ENCODE data around the gene ARHGAP10.

Gene ARHGAP10

DNA sequence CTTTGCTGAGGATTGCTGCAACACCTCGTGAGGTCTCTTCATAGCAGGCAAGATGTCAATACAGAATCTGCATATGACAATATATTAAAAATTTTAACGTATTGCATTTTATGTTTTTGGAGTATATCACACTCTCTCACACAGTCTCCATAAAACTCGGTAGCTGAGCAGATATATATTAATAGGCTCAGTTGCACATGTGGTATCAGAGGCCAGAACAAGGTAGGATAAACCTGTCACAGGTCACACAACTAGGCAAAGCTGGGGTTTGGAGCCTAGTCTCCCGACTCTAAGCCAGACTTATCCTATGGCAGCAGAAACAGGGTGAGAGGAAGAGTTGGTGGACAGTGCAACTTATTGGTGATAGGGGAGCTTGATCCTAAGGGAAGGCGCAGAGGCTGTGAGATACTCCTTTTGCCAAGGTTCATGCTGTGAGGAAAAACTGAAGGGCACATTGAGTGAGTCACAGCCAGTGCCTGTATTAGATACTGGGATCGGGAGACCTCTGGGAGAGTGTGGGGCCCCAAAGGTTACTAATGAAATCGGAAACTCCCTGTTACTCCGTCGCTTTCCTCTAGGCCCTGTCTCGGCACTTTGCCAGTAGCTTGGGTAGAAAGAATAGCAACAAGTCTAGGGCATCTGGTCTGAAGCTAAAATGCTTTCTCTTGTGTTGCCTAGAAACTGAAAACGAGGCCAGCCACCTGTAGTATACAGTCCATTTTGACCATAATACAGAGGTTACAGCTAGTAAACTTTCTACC is 195.7 kb downstream of the ARHGAP10 start:
- no peak for DNase-seq (ENCODE audit: low read depth)
- H3K4me3 ChIP-seq (ENCODE audit: low read depth, low read length): no peak overlapping the region
- TF ChIP-seq CTCF (IDR thresholded peaks at IDR 0.05; ENCODE audit: low read depth, low read length) (no peak), POLR2A (IDR thresholded peaks at IDR 0.05; ENCODE audit: extremely low read depth, insufficient read length) (no peak), MYC (IDR thresholded peaks at IDR 0.05; ENCODE audit: low read depth, low read length) (no peak)
- TF ChIP-seq, protein P1, sequence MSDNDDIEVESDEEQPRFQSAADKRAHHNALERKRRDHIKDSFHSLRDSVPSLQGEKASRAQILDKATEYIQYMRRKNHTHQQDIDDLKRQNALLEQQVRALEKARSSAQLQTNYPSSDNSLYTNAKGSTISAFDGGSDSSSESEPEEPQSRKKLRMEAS (IDR thresholded peaks at IDR 0.05; ENCODE audit: low read depth, low read length): no peak

- TF ChIP-seq POLR2A (IDR thresholded peaks at IDR 0.05; ENCODE audit: extremely low read depth, insufficient read length): no peak
- TF ChIP-seq MYC (IDR thresholded peaks at IDR 0.05; ENCODE audit: low read depth, low read length): no peak
- no peak for TF ChIP-seq CTCF (IDR thresholded peaks at IDR 0.05; ENCODE audit: low read depth, low read length)
- TF ChIP-seq, protein P1 (IDR thresholded peaks at IDR 0.05; ENCODE audit: low read depth, low read length): no peak
- DNase-seq (ENCODE audit: low read depth): no peak
- no peak overlapping the region for H3K4me3 ChIP-seq (ENCODE audit: low read depth, low read length)
These were observed 196.5 kb downstream of the ARHGAP10 start for GRCh38 chr4:147928400-147928799.

DNA sequence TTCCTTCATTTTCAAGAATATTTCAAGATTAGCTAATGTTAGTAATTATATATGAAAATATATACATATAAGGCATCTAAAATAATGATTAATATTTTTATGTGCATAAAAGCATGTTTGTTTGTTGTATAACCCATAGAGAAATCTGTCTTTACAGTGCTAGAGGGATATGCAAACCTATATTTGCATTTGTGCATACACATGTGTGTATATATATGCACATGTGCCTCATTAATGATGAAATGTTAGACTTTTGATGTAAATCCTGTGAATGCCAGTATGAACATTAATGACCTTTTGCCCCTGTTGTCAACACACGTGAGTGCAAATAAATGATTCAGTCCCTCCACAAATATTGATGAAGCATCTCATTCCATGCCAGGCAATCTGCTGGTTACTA is 197.9 kb downstream of the ARHGAP10 start:
- no peak for TF ChIP-seq MYC (IDR thresholded peaks at IDR 0.05; ENCODE audit: low read depth, low read length)
- TF ChIP-seq, protein P1 (IDR thresholded peaks at IDR 0.05; ENCODE audit: low read depth, low read length): no peak
- no peak overlapping the region for H3K4me3 ChIP-seq (ENCODE audit: low read depth, low read length)
- DNase-seq (ENCODE audit: low read depth): no peak

DNA sequence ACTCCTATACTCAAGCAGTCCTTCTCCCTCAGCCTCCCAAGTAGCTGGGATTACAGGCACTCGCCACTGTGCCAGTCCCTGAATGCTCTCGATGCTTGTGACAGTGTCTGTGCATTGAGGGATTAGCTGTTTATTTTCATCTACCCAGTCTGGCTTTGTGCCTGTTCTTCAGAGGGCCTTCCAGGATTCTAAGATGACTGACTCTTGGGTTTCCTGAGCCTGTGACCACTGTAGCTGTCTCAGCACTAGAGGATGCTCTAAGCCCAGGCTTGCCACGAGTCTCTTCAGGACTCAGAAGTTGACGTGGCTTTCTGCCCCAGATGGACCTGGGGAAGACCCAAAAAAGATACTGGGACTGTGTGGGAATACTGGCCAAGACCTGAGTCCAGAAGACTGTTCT is 201.4 kb downstream of the ARHGAP10 start:
- TF ChIP-seq, protein P1 (IDR thresholded peaks at IDR 0.05; ENCODE audit: low read depth, low read length): no peak
- no peak overlapping the region for H3K4me3 ChIP-seq (ENCODE audit: low read depth, low read length)
- no peak for DNase-seq (ENCODE audit: low read depth)

- TF ChIP-seq, protein P1 (IDR thresholded peaks at IDR 0.05; ENCODE audit: low read depth, low read length): no peak
- TF ChIP-seq CTCF (IDR thresholded peaks at IDR 0.05; ENCODE audit: low read depth, low read length) (no peak), MYC (IDR thresholded peaks at IDR 0.05; ENCODE audit: low read depth, low read length) (no peak), POLR2A (IDR thresholded peaks at IDR 0.05; ENCODE audit: extremely low read depth, insufficient read length) (no peak)
- no peak for DNase-seq (ENCODE audit: low read depth)
- no peak overlapping the region for H3K4me3 ChIP-seq (ENCODE audit: low read depth, low read length)
These were observed 201.9 kb downstream of the ARHGAP10 start for GRCh38 chr4:147933779-147934178.

GRCh38 chr4:147938496-147938895 is 206.6 kb downstream of the ARHGAP10 start:
- no peak for DNase-seq (ENCODE audit: low read depth)
- no peak overlapping the region for H3K4me3 ChIP-seq (ENCODE audit: low read depth, low read length)
- TF ChIP-seq, protein P1 (IDR thresholded peaks at IDR 0.05; ENCODE audit: low read depth, low read length): no peak
- TF ChIP-seq CTCF (IDR thresholded peaks at IDR 0.05; ENCODE audit: low read depth, low read length) (no peak), POLR2A (IDR thresholded peaks at IDR 0.05; ENCODE audit: extremely low read depth, insufficient read length) (no peak), MYC (IDR thresholded peaks at IDR 0.05; ENCODE audit: low read depth, low read length) (no peak)

Data from NB4 (cell line).